SK-N-MC (cell line): ENCODE measurements around the gene CACNA1E.

Experiments used
- EZH2 ChIP-seq: fragments of 200-600 bp; sonication (generic); IDR thresholded peaks from one replicate; pipeline ENCODE4 v1.6.1; 2017; ENCODE audit warnings: antibody characterized with exemption
- POLR2AphosphoS5 ChIP-seq: IDR thresholded peaks from 2 replicates; pipeline ENCODE4 v1.6.1; 2012; ENCODE audit warnings: mild to moderate bottlenecking, low read depth, low read length, borderline replicate concordance

GRCh38 chr1:181846681-181847080, 363.4 kb downstream of the CACNA1E start:
- TF ChIP-seq EZH2 (no peak), POLR2AphosphoS5 (no peak)
